Trophoblast cell (in vitro differentiated cells and primary cell): Measurements from ENCODE around the gene NPDC1.

Experiments used
- DNase-seq, 2 donors: peaks; one replicate each; pipeline ENCODE4 v3.0.0-alpha.2; 2016
- H2AFZ ChIP-seq: 2 replicates; pipeline ENCODE4 v1.6.1; 2013; ENCODE audit warnings: low read length, moderate library complexity, mild to moderate bottlenecking; ENCODE audit not compliant: insufficient read depth, poor library complexity
- H2AK5ac ChIP-seq: 2 replicates; pipeline ENCODE4 v1.6.1; 2013; ENCODE audit warnings: mild to moderate bottlenecking, low read length
- H2BK120ac ChIP-seq: 2 replicates; pipeline ENCODE4 v1.6.1; 2013; ENCODE audit warnings: low read length, mild to moderate bottlenecking, moderate library complexity; ENCODE audit not compliant: insufficient read depth, poor library complexity
- H2BK12ac ChIP-seq: 2 replicates; pipeline ENCODE4 v1.6.1; 2013; ENCODE audit warnings: mild to moderate bottlenecking, low read length, moderate library complexity
- H2BK5ac ChIP-seq: 2 replicates; pipeline ENCODE4 v1.6.1; 2013; ENCODE audit warnings: low read length, low read depth, moderate library complexity, mild to moderate bottlenecking; ENCODE audit not compliant: poor library complexity
- H3K14ac ChIP-seq: 2 replicates; pipeline ENCODE4 v1.6.1; 2013; ENCODE audit warnings: mild to moderate bottlenecking, low read length
- H3K18ac ChIP-seq: 2 replicates; pipeline ENCODE4 v1.6.1; 2013; ENCODE audit warnings: mild to moderate bottlenecking, low read length
- H3K23ac ChIP-seq: 2 replicates; pipeline ENCODE4 v1.6.1; 2013; ENCODE audit warnings: low read length
- H3K27ac ChIP-seq: 2 replicates; pipeline ENCODE4 v1.5.1; 2013; ENCODE audit warnings: low read depth, mild to moderate bottlenecking, inconsistent platforms, low read length, moderate library complexity
- H3K27me3 ChIP-seq: 2 replicates; pipeline ENCODE4 v1.6.1; 2013; ENCODE audit warnings: inconsistent platforms, mild to moderate bottlenecking, low read length, moderate library complexity; ENCODE audit not compliant: insufficient read depth
- H3K36me3 ChIP-seq, 2 experiments: 1 replicate in 1 of 2; 2 replicates in 1 of 2; pipeline ENCODE4 v1.6.1; 2013; ENCODE audit warnings: low read length in 2 of 2, mild to moderate bottlenecking in 2 of 2, moderate library complexity in 1 of 2; ENCODE audit not compliant: insufficient read depth in 2 of 2, control insufficient read depth in 1 of 2
- H3K4ac ChIP-seq: 2 replicates; pipeline ENCODE4 v1.6.1; 2013; ENCODE audit warnings: low read depth, mild to moderate bottlenecking, low read length, moderate library complexity
- H3K4me1 ChIP-seq, 2 experiments: 1 replicate in 1 of 2; 2 replicates in 1 of 2; pipeline ENCODE4 v1.6.1; 2013; ENCODE audit warnings: low read length in 2 of 2, mild to moderate bottlenecking in 2 of 2, moderate library complexity in 1 of 2; ENCODE audit not compliant: insufficient read depth in 2 of 2, control insufficient read depth in 1 of 2
- H3K4me2 ChIP-seq: 2 replicates; pipeline ENCODE4 v1.6.1; 2013; ENCODE audit warnings: inconsistent platforms, mild to moderate bottlenecking, low read length, moderate library complexity
- H3K4me3 ChIP-seq: 2 replicates; pipeline ENCODE4 v1.5.1; 2013; ENCODE audit warnings: mild to moderate bottlenecking, low read depth, low read length, inconsistent platforms
- H3K79me1 ChIP-seq: one replicate; pipeline ENCODE4 v1.6.1; 2013; ENCODE audit warnings: low read length
- H3K79me2 ChIP-seq: 2 replicates; pipeline ENCODE4 v1.6.1; 2013; ENCODE audit warnings: low read length, mild to moderate bottlenecking; ENCODE audit not compliant: control insufficient read depth, insufficient read depth, poor library complexity
- H3K9ac ChIP-seq: 2 replicates; pipeline ENCODE4 v1.6.1; 2013; ENCODE audit warnings: mild to moderate bottlenecking, low read length
- H3K9me3 ChIP-seq: 2 replicates; pipeline ENCODE4 v1.6.1; 2013; ENCODE audit warnings: low read depth, mild to moderate bottlenecking, control low read depth, inconsistent platforms, low read length; ENCODE audit not compliant: insufficient read depth
- H4K12ac ChIP-seq: 2 replicates; pipeline ENCODE4 v1.6.1; 2013; ENCODE audit warnings: low read depth, mild to moderate bottlenecking, low read length, moderate library complexity
- H4K8ac ChIP-seq: 2 replicates; pipeline ENCODE4 v1.6.1; 2013; ENCODE audit warnings: low read depth, mild to moderate bottlenecking, low read length, moderate library complexity
- H4K91ac ChIP-seq: one replicate; pipeline ENCODE4 v1.6.1; 2013; ENCODE audit warnings: low read depth, mild to moderate bottlenecking, low read length, moderate library complexity
- WGBS: extraction: QIAGEN DNeasy Blood & Tissue Kit; methylation state at CpG from one replicate; pipeline ENCODE4 v1.1.7; 2013; ENCODE audit warnings: missing lambda C conversion rate; ENCODE audit not compliant: insufficient read length, insufficient coverage; ENCODE audit errors: extremely low coverage; 5-methylcytosine and 5-hydroxymethylcytosine counted together

Gene NPDC1

DNA sequence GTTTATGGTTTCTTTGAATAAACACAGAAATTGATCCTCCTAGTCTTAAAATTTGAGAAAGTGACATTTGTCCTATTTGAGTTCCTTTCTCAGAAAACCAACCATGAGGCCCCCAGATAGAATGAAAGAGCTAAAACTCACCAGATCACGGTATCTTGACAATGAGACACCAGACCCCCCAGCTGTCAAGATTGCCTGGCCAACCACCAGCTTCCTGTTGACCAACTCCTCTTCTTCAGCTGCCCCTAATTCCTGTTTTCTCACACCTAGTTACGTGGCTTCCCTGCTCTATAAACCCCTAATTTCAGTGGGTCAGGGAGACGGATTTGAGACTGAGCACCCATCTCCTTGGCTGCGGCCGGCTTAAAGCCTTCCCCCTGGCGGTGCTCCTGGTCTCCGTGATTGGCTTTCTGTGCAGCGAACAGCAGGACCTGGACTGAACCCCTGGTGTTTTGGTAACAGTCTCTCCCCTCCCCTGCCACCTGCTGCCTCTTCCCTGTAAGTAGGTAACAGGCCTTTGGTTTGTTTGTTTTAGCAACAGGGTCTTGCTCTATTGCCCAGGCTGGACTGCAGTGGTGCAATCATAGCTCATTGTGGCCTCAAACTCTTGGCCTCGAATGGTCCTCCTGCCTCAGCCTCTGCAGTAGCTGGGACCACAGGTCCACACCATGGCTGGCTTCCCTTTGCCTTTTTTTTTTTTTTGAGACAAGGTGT, 12.7 kb upstream of the NPDC1 start:
- H3K27ac ChIP-seq: no peak overlapping the region
- peaks cover 6 to 7% of the 10 kb centered on the region in 2 experiments for H3K4me1 ChIP-seq
- no peak overlapping the region for H2BK120ac ChIP-seq
- no peak for DNase-seq
- H3K79me1 ChIP-seq: no peaks in the 10 kb centered on the region
- no peaks in the 10 kb centered on the region for H3K79me2 ChIP-seq
- peak overlapping the region; percentile 80 for H3K23ac ChIP-seq
- H4K91ac ChIP-seq: no peak overlapping the region
- no peak overlapping the region for H3K14ac ChIP-seq
- H3K4me2 ChIP-seq: no peak overlapping the region
- H3K27me3 ChIP-seq: peaks cover 10% of the 10 kb centered on the region
- no peak overlapping the region for H3K4ac ChIP-seq
- no peak overlapping the region for H4K8ac ChIP-seq
- no peak overlapping the region for H2AFZ ChIP-seq
- no peak overlapping the region for H3K9ac ChIP-seq
- no peak overlapping the region for H2BK5ac ChIP-seq
- no peaks in the 10 kb centered on the region for H3K36me3 ChIP-seq
- H4K12ac ChIP-seq: no peak overlapping the region
- no peaks in the 10 kb centered on the region for H3K9me3 ChIP-seq
- WGBS: no CpG with 5 or more reads among the region's 9 CpGs
- H3K18ac ChIP-seq: no peak overlapping the region
- no peak overlapping the region for H2BK12ac ChIP-seq
- H3K4me3 ChIP-seq: peak overlapping the region; percentile 50
- no peak overlapping the region for H2AK5ac ChIP-seq

DNA sequence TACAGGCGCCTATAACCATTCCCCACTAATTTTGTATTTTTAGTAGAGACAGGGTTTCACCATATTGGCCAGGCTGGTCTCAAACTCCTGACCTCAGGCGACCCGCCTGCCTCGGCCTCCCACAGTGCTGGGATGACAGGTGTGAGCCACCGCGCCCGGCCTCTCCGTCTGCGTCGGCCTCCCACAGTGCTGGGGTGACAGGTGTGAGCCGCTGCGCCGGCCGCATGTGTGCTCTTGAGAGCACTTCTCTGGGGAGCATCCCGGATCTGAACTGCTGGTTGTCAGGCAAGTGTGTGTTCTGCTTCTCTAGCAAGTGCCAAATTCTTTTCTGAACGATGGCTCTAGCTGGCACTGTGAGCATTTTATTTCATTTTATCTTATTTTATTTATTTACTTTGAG, 11.6 kb upstream of the NPDC1 start:
- Histone ChIP-seq H3K79me1 (no peaks in the 10 kb centered on the region), H3K4me1 (peaks cover 8 to 11% of the 10 kb centered on the region in 2 experiments), H3K79me2 (no peaks in the 10 kb centered on the region), H2BK5ac (no peak overlapping the region), H3K4ac (no peak overlapping the region), H4K12ac (no peak overlapping the region), H2BK120ac (no peak overlapping the region), H4K8ac (no peak overlapping the region), H3K36me3 (no peaks in the 10 kb centered on the region), H3K4me3 (no peak overlapping the region), H3K23ac (no peak overlapping the region), H4K91ac (no peak overlapping the region), H3K27me3 (peaks cover 21% of the 10 kb centered on the region), H2AFZ (no peak overlapping the region), H3K9ac (no peak overlapping the region), H3K18ac (no peak overlapping the region), H3K27ac (no peak overlapping the region), H2BK12ac (no peak overlapping the region), H3K9me3 (no peaks in the 10 kb centered on the region), H2AK5ac (no peak overlapping the region), H3K4me2 (no peak overlapping the region), H3K14ac (no peak overlapping the region)
- WGBS: no CpG with 5 or more reads among the region's 16 CpGs
- no peak for DNase-seq

- peaks cover 8 to 11% of the 10 kb centered on the region in 2 experiments for H3K4me1 ChIP-seq
- H3K4ac ChIP-seq: no peak overlapping the region
- H2BK12ac ChIP-seq: no peak overlapping the region
- no peak overlapping the region for H3K14ac ChIP-seq
- H3K4me2 ChIP-seq: no peak overlapping the region
- no peaks in the 10 kb centered on the region for H3K9me3 ChIP-seq
- H3K4me3 ChIP-seq: peak overlapping the region; percentile 43
- H3K79me1 ChIP-seq: no peaks in the 10 kb centered on the region
- no peak overlapping the region for H3K9ac ChIP-seq
- no peak overlapping the region for H2BK120ac ChIP-seq
- H3K27ac ChIP-seq: no peak overlapping the region
- no peak overlapping the region for H2AK5ac ChIP-seq
- H3K79me2 ChIP-seq: no peaks in the 10 kb centered on the region
- no peak for DNase-seq
- H4K8ac ChIP-seq: no peak overlapping the region
- no peak overlapping the region for H2BK5ac ChIP-seq
- no peak overlapping the region for H4K12ac ChIP-seq
- H3K36me3 ChIP-seq: no peaks in the 10 kb centered on the region
- H3K23ac ChIP-seq: no peak overlapping the region
- H2AFZ ChIP-seq: no peak overlapping the region
- H4K91ac ChIP-seq: no peak overlapping the region
- no CpG with 5 or more reads among the region's 17 CpGs for WGBS
- peaks cover 22% of the 10 kb centered on the region for H3K27me3 ChIP-seq
- H3K18ac ChIP-seq: no peak overlapping the region
Measured at GRCh38 chr9:137056739-137057415, 10.9 kb upstream of the NPDC1 start.

DNA sequence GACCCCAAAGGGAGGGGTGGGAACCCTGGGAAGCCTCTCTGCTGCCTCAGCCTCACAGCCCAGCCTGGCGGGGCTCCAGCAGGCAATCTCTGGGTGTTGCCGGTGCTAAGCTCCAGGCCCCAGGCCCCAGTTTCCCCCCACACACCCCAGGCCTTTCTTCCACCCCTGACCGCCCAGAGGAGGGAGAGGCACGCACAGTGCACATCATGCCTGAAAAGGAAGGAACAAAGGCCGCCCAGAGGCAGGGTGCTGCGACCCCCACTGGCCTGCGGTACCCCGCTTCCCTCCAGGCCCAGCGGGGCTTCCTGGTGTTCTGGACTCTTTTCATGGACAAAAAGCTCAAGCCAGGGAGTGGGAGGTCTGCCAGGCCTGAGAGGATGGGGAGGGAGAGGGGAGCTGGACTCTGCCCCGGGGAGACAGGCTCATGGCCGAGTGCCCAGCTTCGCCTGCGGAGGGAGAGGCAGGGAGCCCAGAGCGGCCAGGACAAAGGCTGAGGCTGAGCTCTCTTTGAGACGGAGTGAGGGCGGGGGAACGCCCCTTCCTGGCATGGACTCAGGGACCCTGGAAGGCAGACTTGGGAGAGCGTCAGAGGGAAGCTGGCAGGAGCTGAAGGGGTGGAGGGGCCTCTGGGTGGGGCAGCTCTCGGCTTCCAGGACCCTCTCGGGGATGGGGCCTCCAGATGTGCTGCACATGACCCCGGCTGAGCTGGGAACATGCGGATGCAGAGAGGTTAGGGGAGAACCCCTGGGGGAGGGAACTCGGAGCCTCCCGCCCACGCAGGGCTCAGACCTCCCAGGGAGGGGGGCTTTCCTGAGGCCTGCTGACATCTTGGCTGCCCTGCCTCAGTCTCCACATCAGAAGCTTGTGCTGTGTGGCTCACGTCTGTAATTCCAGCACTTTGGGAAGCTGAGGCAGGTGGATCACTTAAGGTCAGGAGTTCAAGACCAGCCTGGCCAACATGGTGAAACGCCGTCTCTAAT, 9.7 kb upstream of the NPDC1 start:
- H2AK5ac ChIP-seq: no peak overlapping the region
- no peak overlapping the region for H3K9ac ChIP-seq
- H3K79me1 ChIP-seq: no peaks in the 10 kb centered on the region
- no peak overlapping the region for H4K91ac ChIP-seq
- no peak overlapping the region for H2AFZ ChIP-seq
- H4K8ac ChIP-seq: no peak overlapping the region
- no peak overlapping the region for H3K4me2 ChIP-seq
- no peak overlapping the region for H2BK5ac ChIP-seq
- H3K23ac ChIP-seq: no peak overlapping the region
- no peak overlapping the region for H4K12ac ChIP-seq
- DNase-seq: no peak
- H2BK120ac ChIP-seq: no peak overlapping the region
- WGBS: no CpG with 5 or more reads among the region's 28 CpGs
- no peak overlapping the region for H3K27ac ChIP-seq
- H3K4me1 ChIP-seq: peaks cover 8 to 11% of the 10 kb centered on the region in 2 experiments
- H3K27me3 ChIP-seq: peaks cover 22% of the 10 kb centered on the region
- no peak overlapping the region for H3K4ac ChIP-seq
- H3K36me3 ChIP-seq: no peaks in the 10 kb centered on the region
- no peak overlapping the region for H3K18ac ChIP-seq
- H2BK12ac ChIP-seq: no peak overlapping the region
- no peaks in the 10 kb centered on the region for H3K79me2 ChIP-seq
- H3K9me3 ChIP-seq: peaks cover 1% of the 10 kb centered on the region
- H3K14ac ChIP-seq: no peak overlapping the region
- no peak overlapping the region for H3K4me3 ChIP-seq
